ENCODE results near the gene AMBRA1. TPM values are rescaled to one million over a fixed set of nuclear protein-coding genes. Genes with fewer than 3 reads are reported as not detected.

Gene AMBRA1
- total and polyA plus RNA-seq, 2 donors (not counting 3 experiments of a cell fraction or from before 2014, with no cell fraction given), result 18.4 to 32.4 TPM

DNA sequence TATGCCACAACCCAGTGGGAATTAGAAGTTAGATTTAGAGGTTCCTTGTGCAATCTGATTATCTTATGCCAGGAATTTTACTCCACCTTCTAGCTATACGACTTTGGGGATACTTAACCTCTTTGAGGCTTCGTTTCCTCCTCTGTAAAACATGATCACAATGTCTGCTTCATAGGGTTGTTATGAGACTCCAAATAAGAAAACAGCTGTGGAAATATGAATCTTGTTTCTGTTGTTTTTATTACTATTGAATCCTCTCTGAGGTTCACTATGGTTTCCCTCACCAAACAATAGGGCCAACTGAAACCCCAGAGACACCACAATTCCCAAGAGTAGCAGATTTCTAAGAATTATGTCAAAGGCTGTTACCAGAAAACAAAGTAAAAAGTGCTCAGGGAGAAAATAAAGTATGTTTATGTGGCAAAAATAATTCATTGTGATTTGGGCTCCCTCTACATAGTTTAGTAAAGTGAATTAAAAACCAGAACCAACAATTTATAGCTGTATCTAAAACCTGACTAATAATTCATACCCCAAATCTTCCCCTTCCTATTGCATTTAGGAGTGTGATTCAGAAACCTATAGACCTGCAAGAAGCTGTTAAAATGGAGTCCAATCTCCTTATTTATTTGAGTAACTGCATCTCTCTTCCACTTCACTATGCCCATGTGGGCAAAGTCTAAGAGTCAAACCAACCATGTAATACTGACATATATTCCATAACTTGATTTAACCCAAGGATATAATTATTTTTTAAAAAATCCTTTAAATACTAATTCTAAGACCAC lies 38.4 kb downstream of the AMBRA1 start:
- TF ChIP-seq, protein P1, sequence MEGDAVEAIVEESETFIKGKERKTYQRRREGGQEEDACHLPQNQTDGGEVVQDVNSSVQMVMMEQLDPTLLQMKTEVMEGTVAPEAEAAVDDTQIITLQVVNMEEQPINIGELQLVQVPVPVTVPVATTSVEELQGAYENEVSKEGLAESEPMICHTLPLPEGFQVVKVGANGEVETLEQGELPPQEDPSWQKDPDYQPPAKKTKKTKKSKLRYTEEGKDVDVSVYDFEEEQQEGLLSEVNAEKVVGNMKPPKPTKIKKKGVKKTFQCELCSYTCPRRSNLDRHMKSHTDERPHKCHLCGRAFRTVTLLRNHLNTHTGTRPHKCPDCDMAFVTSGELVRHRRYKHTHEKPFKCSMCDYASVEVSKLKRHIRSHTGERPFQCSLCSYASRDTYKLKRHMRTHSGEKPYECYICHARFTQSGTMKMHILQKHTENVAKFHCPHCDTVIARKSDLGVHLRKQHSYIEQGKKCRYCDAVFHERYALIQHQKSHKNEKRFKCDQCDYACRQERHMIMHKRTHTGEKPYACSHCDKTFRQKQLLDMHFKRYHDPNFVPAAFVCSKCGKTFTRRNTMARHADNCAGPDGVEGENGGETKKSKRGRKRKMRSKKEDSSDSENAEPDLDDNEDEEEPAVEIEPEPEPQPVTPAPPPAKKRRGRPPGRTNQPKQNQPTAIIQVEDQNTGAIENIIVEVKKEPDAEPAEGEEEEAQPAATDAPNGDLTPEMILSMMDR (IDR thresholded peaks at IDR 0.05; ENCODE audit: extremely low read depth in 1 of 2, insufficient read depth in 1 of 2, low read depth in 1 of 2, low read length in 2 of 2), result no peak
- no peak for TF ChIP-seq POLR2A (IDR thresholded peaks at IDR 0.05; ENCODE audit: low read depth, low read length)
- TF ChIP-seq POLR2AphosphoS5 (IDR thresholded peaks at IDR 0.05; ENCODE audit: insufficient read depth, low read depth, low read length), result no peak
- no peak for TF ChIP-seq JUN (IDR thresholded peaks at IDR 0.05; ENCODE audit: borderline replicate concordance, insufficient read depth, insufficient read length, low read depth)
- TF ChIP-seq EZH2 (IDR thresholded peaks at IDR 0.05; ENCODE audit: borderline replicate concordance, low read depth, low read length, severe bottlenecking), result no peak
- TF ChIP-seq FOS (IDR thresholded peaks at IDR 0.05; ENCODE audit: borderline replicate concordance, insufficient read depth, low read length), result no peak
- no peak for TF ChIP-seq GATA2 (IDR thresholded peaks at IDR 0.05; ENCODE audit: insufficient read depth, insufficient read length, low read depth, low read length)
- no peak for TF ChIP-seq MYC (IDR thresholded peaks at IDR 0.05; ENCODE audit: low read depth, low read length)
- TF ChIP-seq, protein P2, sequence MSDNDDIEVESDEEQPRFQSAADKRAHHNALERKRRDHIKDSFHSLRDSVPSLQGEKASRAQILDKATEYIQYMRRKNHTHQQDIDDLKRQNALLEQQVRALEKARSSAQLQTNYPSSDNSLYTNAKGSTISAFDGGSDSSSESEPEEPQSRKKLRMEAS (IDR thresholded peaks at IDR 0.05; ENCODE audit: insufficient read depth, insufficient read length), result no peak

More for the DNA sequence above, 38.4 kb downstream of the AMBRA1 start:
- Histone ChIP-seq H3K79me2 (ENCODE audit: control insufficient read depth, insufficient read depth, low read length) (peaks cover 53% of the 10 kb centered on the region), H3K4me2 (ENCODE audit: insufficient read depth, low read length) (peak overlapping the region; percentile 16), H3K9me1 (replicated peaks; ENCODE audit: control insufficient read depth, extremely low read depth, insufficient read depth, low read length) (no peaks in the 10 kb centered on the region), H4K20me1 (replicated peaks; ENCODE audit: control insufficient read depth, extremely low read depth, insufficient read depth, low read length) (no peaks in the 10 kb centered on the region), H3K27me3 (ENCODE audit: control insufficient read depth in 2 of 2, insufficient read depth in 2 of 2, low read length in 2 of 2) (no peaks in the 10 kb centered on the region), H3K9ac (replicated peaks; ENCODE audit: extremely low read depth, insufficient read depth, low read length) (no peak overlapping the region), H3K9me3 (replicated peaks; ENCODE audit: control insufficient read depth, insufficient read depth, low read length) (no peaks in the 10 kb centered on the region), H3K27ac (ENCODE audit: insufficient read depth, low read depth, low read length) (no peak overlapping the region), H3K36me3 (ENCODE audit: control insufficient read depth in 2 of 2, extremely low read depth in 1 of 2, insufficient read depth in 2 of 2, low read length in 2 of 2) (no peaks in the 10 kb centered on the region), H2AFZ (ENCODE audit: low read depth, low read length) (no peak overlapping the region), H3K4me1 (ENCODE audit: control insufficient read depth, extremely low read depth, insufficient read depth, low read length) (peaks cover 40% of the 10 kb centered on the region), H3K4me3 (replicated peaks in 1 of 3; ENCODE audit: insufficient read depth in 1 of 3, low read depth in 1 of 3, low read length in 3 of 3) (no peak overlapping the region)
- intact Hi-C loops (cut with micrococcal nuclease) (loop anchor here (2.0 kb wide), 1 partner anchor 61 kb away; the partner anchor contains the start of genes ATG13 and HARBI1), dilution Hi-C loops (cut with MboI; ENCODE audit: extremely low pct_ligation_motif_present, low sequenced_read_pairs) (no loop called here)
- DNase-seq (ENCODE audit: low read depth, low spot score) (peak; percentile 48), FAIRE-seq (no peak)
- no TSS peak for BruUV-seq (replicated peaks)
- POLR2A ChIA-PET, result no interaction called here
- CTCF ChIA-PET, result interaction anchor here (1.4 to 2.3 kb wide), 3 partner anchors 9 to 167 kb away, joined by 4 to 11 read pairs (median 8); partner anchors contain the start of gene ATG13
